Small intestine (tissue), 16 donors: ENCODE results near the gene MAP1LC3B2. TPM values are rescaled to one million over a fixed set of nuclear protein-coding genes. Genes with fewer than 3 reads are reported as not detected.

Experiments
- DNase-seq, 2 donors: peaks; one replicate each; pipeline versions ENCODE4 v3.0.0 to v3.0.0-alpha.2; 2013
- FAIRE-seq: peaks from 2 replicates; lab custom pipeline; 2012; peaks lifted over from hg19 to GRCh38; lab: Jason Lieb, UNC
- H3K27ac ChIP-seq, 3 donors: one replicate each; pipeline ENCODE4 v1.5.1; 2013; ENCODE audit warnings: low read length in 2 of 3, mild to moderate bottlenecking in 2 of 3, control low read depth in 1 of 3, inconsistent platforms in 1 of 3, low read depth in 1 of 3, moderate library complexity in 1 of 3
- H3K27me3 ChIP-seq, 3 donors: one replicate each; pipeline ENCODE4 v1.6.1; 2013; ENCODE audit warnings: low read length in 3 of 3, inconsistent platforms in 1 of 3; ENCODE audit not compliant: control insufficient read depth in 3 of 3, insufficient read depth in 3 of 3
- H3K36me3 ChIP-seq, 3 donors: one replicate each; pipeline ENCODE4 v1.6.1; 2013; ENCODE audit warnings: low read length in 3 of 3, inconsistent platforms in 1 of 3, low read depth in 1 of 3, mild to moderate bottlenecking in 1 of 3, moderate library complexity in 1 of 3; ENCODE audit not compliant: control insufficient read depth in 3 of 3, insufficient read depth in 2 of 3
- H3K4me1 ChIP-seq, 3 donors: one replicate each; pipeline ENCODE4 v1.6.1; 2013; ENCODE audit warnings: low read length in 2 of 3, inconsistent platforms in 1 of 3, low read depth in 1 of 3, mild to moderate bottlenecking in 1 of 3, moderate library complexity in 1 of 3; ENCODE audit not compliant: control insufficient read depth in 3 of 3, insufficient read depth in 2 of 3
- H3K4me3 ChIP-seq, 3 donors: one replicate each; pipeline ENCODE4 v1.5.1; 2013; ENCODE audit warnings: low read length in 3 of 3, control low read depth in 1 of 3, inconsistent platforms in 1 of 3, low read depth in 1 of 3, mild to moderate bottlenecking in 1 of 3, moderate library complexity in 1 of 3
- H3K9me3 ChIP-seq, 2 donors: one replicate each; pipeline ENCODE4 v1.6.1; 2013; ENCODE audit warnings: low read depth in 1 of 2, low read length in 1 of 2; ENCODE audit not compliant: control insufficient read depth in 2 of 2, insufficient read depth in 1 of 2
- WGBS, 3 donors: extraction: QIAGEN DNeasy Blood & Tissue Kit; methylation state at CpG; one replicate each; pipeline ENCODE4 v1.1.7; 2013; 5-methylcytosine and 5-hydroxymethylcytosine counted together
- long read RNA-seq, 10 donors: transcript quantifications; one replicate each; lab custom pipeline, GENCODE V29; 2026
- polyA plus RNA-seq, 4 donors: library from polyadenylated mRNA; stranded (reverse) in 3 of 4; unstranded in 1 of 4; fragments of 200-250 nt in 3 of 4; fragments of 120-200 nt in 1 of 4; gene quantifications; one replicate each; pipeline versions ENCODE4 v1.2.1 to v1.2.3, GENCODE V29; 2013
- donor health status: healthy with polysubstance abuse.
- donor health status: control.
- donor health status: control.
- donor health status: Bipolar disorder and iron deficiency.
- donor health status: healthy.

Gene MAP1LC3B2
- polyA plus RNA-seq = 1 to 10 TPM; 1.1 to 2.7 (median 2.0) TPM
- long read RNA-seq, donor 1 = 0 reads
- long read RNA-seq, donor 2 = 0 reads
- long read RNA-seq, donor 3 = 0 reads
- long read RNA-seq, donor 4 = 0 reads
- long read RNA-seq, donor 5 = 0 reads
- long read RNA-seq, donor 6 = 0 reads
- long read RNA-seq, donor 7 = 0 reads
- long read RNA-seq, donor 8 = 0 reads
- long read RNA-seq, donor 9, partial matches to known transcripts = 0 of 1 reads
- long read RNA-seq, donor 9, other reads (novel, unspliced or antisense) = 0 of 1 reads
- long read RNA-seq, donor 10 = 0 reads

DNA sequence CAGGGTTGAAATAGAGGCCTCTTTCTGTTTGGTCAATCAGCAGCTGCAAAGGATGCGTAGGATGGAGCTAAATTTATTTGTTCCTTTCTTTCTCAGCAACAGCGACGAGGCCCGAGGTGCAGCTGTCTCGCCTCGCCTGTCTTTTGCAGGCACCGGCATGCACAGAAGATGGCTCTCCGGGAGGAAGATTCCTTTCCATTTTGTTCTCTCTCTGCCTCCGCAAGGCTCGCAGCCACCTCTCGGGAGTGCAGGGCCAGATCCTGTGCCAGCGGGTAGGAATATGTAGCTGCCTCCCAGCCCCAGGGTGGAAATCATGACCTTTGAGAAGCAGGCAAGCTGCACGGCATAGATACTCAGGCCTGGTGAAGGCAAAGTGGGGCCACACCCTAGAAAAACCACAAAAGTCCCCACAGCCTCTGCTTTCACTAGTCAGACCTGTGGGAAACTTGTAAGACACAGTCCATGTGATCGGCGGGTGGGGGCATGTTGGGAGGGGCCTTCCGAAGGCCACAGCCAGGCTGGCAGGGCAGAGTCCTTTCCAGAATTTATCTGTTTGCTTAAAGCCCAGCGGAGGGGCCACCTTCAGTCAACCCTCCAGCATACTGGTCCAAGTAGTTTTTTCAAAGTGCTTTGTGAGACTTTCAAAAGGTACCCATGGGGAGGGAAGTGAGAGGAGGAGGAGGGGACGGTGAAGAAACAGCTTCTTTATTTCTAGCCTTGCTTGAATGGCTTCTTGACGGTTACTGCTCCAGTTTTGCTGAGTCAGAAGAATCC is at the start of gene MAP1LC3B2:
Gene MAP1LC3B2 (plus strand): TSS at position 220 of the 774 bp plus-strand sequence. CDS start 16,562 bp downstream, outside the sequence.
- WGBS, 3 donors = 6 to 30% (median 21%) methylated on average over 19 of the region's 19 CpGs
- Histone ChIP-seq H3K27me3 (no peaks in the 10 kb centered on the region), H3K36me3 (no peaks in the 10 kb centered on the region), H3K4me1 (peaks cover 7 to 20% (median 8%) of the 10 kb centered on the region in 3 donors), H3K9me3 (peaks cover 0 to 8% of the 10 kb centered on the region in 2 donors), H3K27ac (peak within 1 kb of the TSS; percentile 43 to 80 (median 54)), H3K4me3 (no peak within 1 kb of the TSS)
- DNase-seq (peak; percentile 94 to 95), FAIRE-seq (no peak)

DNA sequence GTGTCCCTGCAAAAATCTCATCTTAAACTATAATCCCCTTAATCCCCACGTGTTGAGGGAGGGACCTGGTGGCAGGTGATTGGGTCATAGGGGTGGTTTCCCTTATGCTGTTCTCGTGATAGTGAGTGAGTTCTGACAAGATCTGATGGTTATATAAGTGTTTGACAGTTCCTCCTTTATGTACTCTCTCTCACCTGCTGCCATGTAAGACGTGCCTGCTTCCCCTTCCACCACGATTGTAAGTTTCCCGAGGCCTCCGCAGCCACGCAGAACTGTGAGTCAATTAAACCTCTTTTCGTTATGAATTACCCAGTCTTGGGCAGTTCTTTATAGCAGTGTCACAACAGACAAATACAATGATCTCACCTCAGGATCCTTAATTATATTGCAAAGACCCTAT is 45.2 kb upstream of the MAP1LC3B2 start:
- WGBS, 3 donors = 77 to 84% (median 82%) methylated on average over 8 of the region's 8 CpGs
- H3K27me3 ChIP-seq = no peaks in the 10 kb centered on the region
- no peak overlapping the region for H3K27ac ChIP-seq

DNA sequence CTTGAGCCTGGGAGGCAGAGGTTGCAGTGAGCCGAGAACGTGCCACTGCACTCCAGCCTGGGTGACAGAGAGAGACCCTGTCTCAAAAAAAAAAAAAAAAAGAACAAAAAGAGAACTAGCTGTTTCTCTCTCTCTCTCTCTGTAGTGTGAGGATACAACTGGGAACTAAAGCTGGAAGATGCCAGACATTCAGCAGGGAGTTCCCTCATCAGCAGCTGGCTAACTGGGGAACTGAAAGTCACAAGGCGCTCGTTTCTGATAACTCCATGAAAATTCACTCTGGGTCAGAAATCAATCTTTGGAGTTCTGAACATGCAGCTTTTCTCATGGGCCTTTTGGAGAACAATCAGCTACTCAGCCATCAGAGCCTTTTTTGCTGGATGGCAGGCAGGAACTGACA is 43.5 kb upstream of the MAP1LC3B2 start:
- Histone ChIP-seq H3K9me3 (no peaks in the 10 kb centered on the region), H3K36me3 (no peaks in the 10 kb centered on the region), H3K27me3 (no peaks in the 10 kb centered on the region), H3K27ac (no peak overlapping the region), H3K4me1 (no peaks in the 10 kb centered on the region), H3K4me3 (no peak overlapping the region)
- FAIRE-seq (no peak), DNase-seq (no peak)
- 77 to 80% (median 79%) methylated on average over 4 of the region's 4 CpGs for WGBS, 3 donors

More for the DNA sequence above, 45.2 kb upstream of the MAP1LC3B2 start:
- H3K36me3 ChIP-seq = no peaks in the 10 kb centered on the region
- DNase-seq (no peak), FAIRE-seq (no peak)
- H3K9me3 ChIP-seq = no peaks in the 10 kb centered on the region
- no peak overlapping the region for H3K4me3 ChIP-seq
- no peaks in the 10 kb centered on the region for H3K4me1 ChIP-seq

DNA sequence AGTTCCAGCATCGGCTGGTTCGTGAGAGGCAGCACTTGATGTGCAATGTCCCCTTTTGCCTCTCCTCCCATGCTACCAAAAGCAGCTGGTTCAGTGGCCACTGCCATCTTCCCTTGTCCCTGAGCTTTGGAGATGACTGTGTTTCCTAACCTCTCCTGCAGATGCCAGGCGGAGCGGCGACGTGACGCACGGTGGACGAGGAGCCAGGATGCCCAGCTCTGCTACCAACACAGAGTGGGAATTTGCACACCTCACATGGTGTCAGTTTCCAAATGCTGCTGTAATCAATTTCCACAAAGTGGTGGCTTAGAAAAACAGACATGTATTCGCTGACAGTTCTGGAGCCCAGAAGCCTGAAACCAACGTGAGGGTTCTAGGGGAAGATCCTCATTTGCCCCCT is 42.5 kb upstream of the MAP1LC3B2 start:
- FAIRE-seq (no peak), DNase-seq (no peak)
- no peaks in the 10 kb centered on the region for H3K4me1 ChIP-seq
- H3K27ac ChIP-seq = no peak overlapping the region
- 86 to 92% (median 89%) methylated on average over 11 of the region's 11 CpGs for WGBS, 3 donors
- H3K9me3 ChIP-seq = no peaks in the 10 kb centered on the region
- no peak overlapping the region for H3K4me3 ChIP-seq
- no peaks in the 10 kb centered on the region for H3K36me3 ChIP-seq
- no peaks in the 10 kb centered on the region for H3K27me3 ChIP-seq

DNA sequence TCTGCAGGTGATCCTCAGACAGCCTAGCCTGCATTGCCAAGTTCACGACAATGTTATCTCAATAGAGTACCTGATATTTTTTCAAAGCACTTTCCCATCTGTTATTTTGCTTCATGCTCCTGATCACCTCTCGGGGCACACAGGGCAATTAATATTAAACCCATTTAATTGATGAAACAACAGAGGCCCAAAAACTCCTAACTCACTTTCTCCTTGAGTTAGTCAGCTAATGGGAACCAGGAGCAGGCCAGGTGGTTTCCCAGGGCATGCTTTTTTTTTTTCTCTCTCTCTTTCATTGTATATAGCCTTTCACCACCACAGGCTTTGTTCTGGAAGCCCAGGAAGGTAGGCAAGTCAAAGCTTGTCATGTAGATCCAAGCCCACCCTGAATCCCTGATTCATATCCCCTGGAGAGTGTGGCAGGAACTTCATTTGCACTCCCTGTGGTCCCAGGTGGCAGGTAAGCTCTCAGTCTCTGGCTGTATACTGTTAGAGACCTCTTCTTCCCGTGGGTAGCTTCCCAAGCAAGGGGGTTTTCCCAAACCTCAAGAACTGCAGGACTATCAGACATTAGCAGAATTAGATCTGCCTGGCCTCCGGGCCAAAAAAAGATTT is 41.6 kb upstream of the MAP1LC3B2 start:
- H3K27ac ChIP-seq = no peak overlapping the region
- 37 to 71% (median 56%) methylated on average over 4 of the region's 4 CpGs for WGBS, 3 donors
- FAIRE-seq (no peak), DNase-seq (no peak)
- H3K9me3 ChIP-seq = no peaks in the 10 kb centered on the region
- H3K27me3 ChIP-seq = no peaks in the 10 kb centered on the region
- H3K36me3 ChIP-seq = no peaks in the 10 kb centered on the region
- no peak overlapping the region for H3K4me3 ChIP-seq
- no peaks in the 10 kb centered on the region for H3K4me1 ChIP-seq

DNA sequence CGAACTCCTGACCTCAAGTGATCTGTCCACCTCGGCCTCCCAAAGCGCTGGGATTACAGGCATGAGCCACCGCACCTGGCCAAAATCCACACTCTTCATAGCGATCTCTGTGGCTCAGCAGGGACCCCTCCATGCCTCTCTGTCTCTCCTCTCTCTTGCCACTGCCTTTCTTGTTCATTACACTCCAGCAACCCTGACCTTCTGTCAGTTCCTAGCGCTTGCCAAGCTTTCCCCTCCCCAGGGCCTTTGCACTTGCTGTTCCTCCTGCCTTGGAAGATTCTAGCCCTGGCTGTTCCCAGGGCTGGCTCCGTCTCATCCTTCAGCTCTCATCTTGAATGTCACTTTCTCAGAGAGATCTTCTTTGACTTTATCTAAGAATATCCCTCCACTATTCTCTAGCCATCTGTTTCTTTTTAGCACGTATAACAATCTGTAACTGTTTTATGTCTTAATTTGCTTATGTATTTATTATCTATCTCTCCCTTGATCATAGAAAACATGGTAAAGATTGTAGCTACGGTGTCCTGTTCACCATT is 38.9 kb upstream of the MAP1LC3B2 start:
- 93 to 96% (median 95%) methylated on average over 9 of the region's 9 CpGs for WGBS, 3 donors
- peaks cover 0 to 2% (median 0%) of the 10 kb centered on the region in 3 donors for H3K27me3 ChIP-seq
- H3K4me3 ChIP-seq = no peak overlapping the region
- no peaks in the 10 kb centered on the region for H3K9me3 ChIP-seq
- no peak for DNase-seq
- no peak overlapping the region for H3K27ac ChIP-seq
- no peaks in the 10 kb centered on the region for H3K4me1 ChIP-seq
- H3K36me3 ChIP-seq = no peaks in the 10 kb centered on the region
- FAIRE-seq = no peak

DNA sequence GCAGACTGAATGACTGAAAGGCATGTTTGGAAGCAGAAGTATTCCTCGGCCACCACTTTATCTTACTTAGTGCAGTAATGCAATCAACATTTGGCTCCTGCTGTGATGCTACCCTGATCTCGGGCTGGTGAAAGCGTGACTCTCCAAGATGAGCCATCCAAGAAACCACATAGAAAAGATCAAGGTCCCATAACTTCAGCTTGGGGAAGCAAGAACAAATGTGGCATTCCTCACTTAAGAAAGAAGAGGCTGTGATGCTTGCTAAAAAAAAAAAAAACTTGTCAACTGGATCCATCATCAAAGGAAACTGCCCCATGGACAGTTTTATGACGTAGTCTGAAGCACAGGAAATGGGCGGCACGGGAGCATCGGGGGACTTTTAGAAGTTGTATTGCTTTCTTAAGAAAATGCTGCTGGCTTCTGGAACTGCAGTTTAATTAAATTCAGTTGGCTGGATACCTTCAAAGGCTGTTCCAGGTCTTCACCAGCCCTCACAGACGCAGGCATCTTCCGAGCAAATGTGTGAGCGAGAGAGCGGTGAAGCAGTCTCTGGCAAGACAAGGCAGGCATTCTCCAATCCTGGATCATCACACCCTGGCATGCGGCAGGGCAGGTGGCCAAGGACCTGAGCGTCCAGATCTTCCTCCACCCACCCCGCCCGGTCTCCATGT is 38.2 kb upstream of the MAP1LC3B2 start:
- Histone ChIP-seq H3K4me3 (no peak overlapping the region), H3K9me3 (no peaks in the 10 kb centered on the region), H3K4me1 (peaks cover 0 to 3% (median 0%) of the 10 kb centered on the region in 3 donors), H3K27ac (no peak overlapping the region), H3K36me3 (no peaks in the 10 kb centered on the region), H3K27me3 (peaks cover 0 to 2% (median 0%) of the 10 kb centered on the region in 3 donors)
- WGBS, 3 donors = 44 to 62% (median 54%) methylated on average over 15 of the region's 15 CpGs
- FAIRE-seq (no peak), DNase-seq (no peak)

DNA sequence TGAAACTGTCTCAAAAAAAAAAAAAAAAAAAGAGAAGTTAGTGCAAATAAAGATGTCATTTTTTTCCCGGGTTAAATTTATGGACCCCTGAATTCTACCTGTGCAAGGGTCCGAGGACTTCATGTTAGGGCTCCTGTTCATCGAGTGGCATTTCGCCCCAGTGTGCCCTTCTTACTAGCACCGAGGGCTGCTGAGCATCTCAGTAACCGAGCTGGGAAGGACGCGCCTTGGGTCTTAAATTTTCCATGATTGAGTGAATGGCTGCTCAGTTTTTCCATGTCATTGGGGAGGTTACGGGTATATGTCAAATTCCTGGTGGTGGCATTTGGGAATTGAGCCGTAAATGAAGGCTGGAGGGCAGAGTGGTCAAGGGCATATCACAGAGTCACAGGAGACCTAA is 34.9 kb upstream of the MAP1LC3B2 start:
- H3K9me3 ChIP-seq = no peaks in the 10 kb centered on the region
- H3K4me3 ChIP-seq = no peak overlapping the region
- WGBS, 3 donors = 89 to 91% (median 91%) methylated on average over 10 of the region's 10 CpGs
- H3K27ac ChIP-seq = no peak overlapping the region
- H3K36me3 ChIP-seq = no peaks in the 10 kb centered on the region
- FAIRE-seq (no peak), DNase-seq (no peak)
- H3K4me1 ChIP-seq = peaks cover 0 to 4% (median 3%) of the 10 kb centered on the region in 3 donors
- peaks cover 0 to 2% (median 0%) of the 10 kb centered on the region in 3 donors for H3K27me3 ChIP-seq
